Medulla oblongata (tissue), 1 donor: ENCODE data around the gene MTG2.

Experiments used
- DNase-seq: peaks from one replicate; pipeline ENCODE4 v3.0.0-alpha.2; 2015; ENCODE audit errors: extremely low spot score

Gene MTG2

GRCh38 chr20:62248890-62249560, 66.2 kb downstream of the MTG2 start:
- DNase-seq = no peak

GRCh38 chr20:62252342-62252966, 69.6 kb downstream of the MTG2 start:
- no peak for DNase-seq
